ENCODE results near the gene NOVA2.
"Not testable (repeated sequence)": the region's sequence is repeated elsewhere in the genome, so short reads cannot be mapped to it uniquely, and the experiment has no call there.

Gene NOVA2

DNA sequence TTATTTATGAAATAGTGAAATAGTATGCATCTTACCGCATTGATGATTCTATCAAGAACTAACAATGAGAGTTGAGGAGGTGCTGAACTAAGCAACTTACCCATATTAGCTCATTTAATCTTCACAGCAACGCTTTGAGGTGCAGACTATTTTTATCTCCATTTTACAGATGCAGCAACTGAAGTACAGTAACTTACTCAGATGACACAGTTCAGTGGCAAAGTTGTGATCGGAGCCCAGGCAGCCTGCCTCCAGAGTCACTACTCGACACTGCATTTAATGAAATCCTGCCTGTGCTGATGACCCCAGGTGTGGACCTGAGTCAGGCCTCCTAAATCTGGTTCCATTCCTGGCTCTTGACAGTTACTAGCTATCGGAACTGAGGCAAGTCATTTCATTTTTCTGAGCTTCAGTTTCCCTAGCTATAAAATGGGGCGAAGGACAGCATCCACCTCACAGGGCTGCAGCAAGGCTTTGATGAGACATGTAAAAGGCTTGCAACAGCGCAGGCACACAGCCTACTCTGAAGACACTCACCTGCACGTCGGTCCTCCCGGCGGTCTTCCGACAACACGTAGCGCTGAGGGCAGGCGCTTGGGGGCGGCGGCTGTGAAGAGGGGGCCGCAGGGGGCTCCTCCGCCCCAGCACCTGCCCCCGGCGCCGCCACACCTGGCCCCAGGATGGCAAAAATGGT lies 72.8 kb downstream of the NOVA2 start:
- Histone ChIP-seq H3K4me1 (ENCODE audit: insufficient read depth, low read length) (no peaks in the 10 kb centered on the region), H3K9ac (ENCODE audit: low read depth, low read length) (no peak overlapping the region), H3K27me3 (ENCODE audit: insufficient read depth, low read length) (peaks cover 19% of the 10 kb centered on the region), H3K9me3 (ENCODE audit: insufficient read depth, low read depth, low read length) (no peaks in the 10 kb centered on the region), H3K36me3 (ENCODE audit: insufficient read depth, low read length) (peaks cover 11% of the 10 kb centered on the region), H3K4me3 (ENCODE audit: low read length) (peak overlapping the region; percentile 73), H3K27ac (ENCODE audit: low read depth, low read length) (no peak overlapping the region)
- WGBS, result 32% methylated on average over 22 of the region's 22 CpGs

DNA sequence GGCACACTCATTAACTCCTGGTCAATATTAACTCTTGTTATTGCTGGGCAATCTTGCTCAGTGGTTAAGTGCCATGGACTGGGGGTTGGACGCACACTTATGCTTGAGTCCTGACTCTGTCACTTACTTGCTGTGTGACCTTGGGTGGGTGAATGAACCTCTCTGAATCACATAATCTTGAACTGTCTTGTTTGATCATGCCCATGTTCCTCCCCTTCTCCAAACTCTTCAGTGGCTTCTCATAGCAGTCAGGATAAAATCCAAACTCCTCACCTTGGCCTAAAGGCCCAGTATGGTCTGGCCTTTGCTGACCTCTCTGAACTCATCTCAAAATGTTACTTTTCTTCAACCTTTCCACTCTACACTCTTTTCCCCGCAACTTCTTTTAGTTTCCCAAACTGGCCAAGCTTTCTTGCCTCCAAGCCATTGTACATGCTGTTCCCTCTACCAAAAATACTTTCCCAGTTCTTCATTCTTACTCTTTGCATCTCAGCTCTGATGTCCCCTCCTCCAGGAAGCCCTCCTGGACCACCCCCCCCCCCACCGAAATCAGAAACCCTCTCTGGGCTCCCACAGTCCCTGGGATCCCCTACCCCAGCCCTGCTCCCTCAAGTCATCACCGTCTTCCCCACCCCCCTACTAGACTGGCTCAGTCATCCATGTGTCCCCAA lies 73.6 kb downstream of the NOVA2 start:
- H3K36me3 ChIP-seq (ENCODE audit: insufficient read depth, low read length), result peaks cover 11% of the 10 kb centered on the region
- no peaks in the 10 kb centered on the region for H3K9me3 ChIP-seq (ENCODE audit: insufficient read depth, low read depth, low read length)
- H3K27me3 ChIP-seq (ENCODE audit: insufficient read depth, low read length), result peaks cover 19% of the 10 kb centered on the region
- 84% methylated on average over 4 of the region's 4 CpGs for WGBS
- no peaks in the 10 kb centered on the region for H3K4me1 ChIP-seq (ENCODE audit: insufficient read depth, low read length)
- no peak overlapping the region for H3K9ac ChIP-seq (ENCODE audit: low read depth, low read length)
- no peak overlapping the region for H3K4me3 ChIP-seq (ENCODE audit: low read length)
- no peak overlapping the region for H3K27ac ChIP-seq (ENCODE audit: low read depth, low read length)

DNA sequence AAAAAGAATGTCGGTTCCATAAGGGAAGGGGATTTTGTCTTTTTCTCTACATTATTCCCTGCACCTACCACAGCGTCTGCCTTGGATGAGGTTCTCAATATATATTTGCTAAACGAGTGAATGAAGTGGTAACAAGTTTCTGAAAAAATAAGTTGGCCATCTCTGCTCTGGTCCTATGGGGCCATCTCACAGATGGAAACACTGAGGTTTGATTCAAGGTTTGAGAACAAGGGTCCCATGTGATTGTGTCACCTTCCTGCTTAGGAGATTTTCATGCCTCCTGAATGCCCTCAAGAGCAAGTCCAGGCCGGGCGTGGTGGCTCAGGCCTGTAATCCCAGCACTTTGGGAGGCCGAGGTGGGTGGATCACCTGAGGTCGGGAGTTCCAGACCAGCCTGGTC lies 74.4 kb downstream of the NOVA2 start:
- Histone ChIP-seq H3K36me3 (ENCODE audit: insufficient read depth, low read length) (peaks cover 11% of the 10 kb centered on the region), H3K4me1 (ENCODE audit: insufficient read depth, low read length) (no peaks in the 10 kb centered on the region), H3K27me3 (ENCODE audit: insufficient read depth, low read length) (peaks cover 19% of the 10 kb centered on the region), H3K27ac (ENCODE audit: low read depth, low read length) (no peak overlapping the region), H3K9me3 (ENCODE audit: insufficient read depth, low read depth, low read length) (no peaks in the 10 kb centered on the region), H3K4me3 (ENCODE audit: low read length) (no peak overlapping the region), H3K9ac (ENCODE audit: low read depth, low read length) (no peak overlapping the region)
- 96% methylated on average over 6 of the region's 7 CpGs for WGBS

DNA sequence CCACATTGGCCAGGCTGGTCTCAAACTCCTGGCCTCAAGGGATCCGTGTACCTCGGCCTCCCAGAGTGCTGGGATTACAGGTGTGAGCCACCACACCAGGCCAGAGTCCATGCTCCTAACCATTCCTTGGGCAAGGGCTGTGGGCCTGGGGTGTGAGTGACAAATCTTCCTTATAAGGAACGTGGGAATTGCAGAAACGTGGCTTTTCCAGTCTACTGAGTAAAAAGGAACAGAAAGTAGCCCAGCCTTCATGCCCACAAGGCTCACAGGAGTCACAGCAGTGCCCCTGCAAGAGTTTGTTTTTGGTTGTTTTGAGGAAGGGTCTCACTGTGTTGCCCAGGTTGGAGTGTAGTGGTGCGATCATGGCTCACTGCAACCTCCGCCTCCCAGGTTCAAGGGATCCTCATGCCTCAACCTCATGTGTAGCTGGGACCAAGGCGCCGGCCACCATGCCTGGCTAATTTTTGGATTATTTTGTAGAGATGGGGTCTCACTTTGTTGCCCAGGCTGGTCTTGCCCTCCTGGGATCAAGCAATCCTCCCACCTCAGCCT lies 76.3 kb downstream of the NOVA2 start:
- H3K9me3 ChIP-seq (ENCODE audit: insufficient read depth, low read depth, low read length), result no peaks in the 10 kb centered on the region
- 93% methylated on average over 8 of the region's 8 CpGs for WGBS
- H3K4me3 ChIP-seq (ENCODE audit: low read length), result no peak overlapping the region
- H3K36me3 ChIP-seq (ENCODE audit: insufficient read depth, low read length), result peaks cover 11% of the 10 kb centered on the region
- no peak overlapping the region for H3K9ac ChIP-seq (ENCODE audit: low read depth, low read length)
- no peak overlapping the region for H3K27ac ChIP-seq (ENCODE audit: low read depth, low read length)
- peaks cover 19% of the 10 kb centered on the region for H3K27me3 ChIP-seq (ENCODE audit: insufficient read depth, low read length)
- H3K4me1 ChIP-seq (ENCODE audit: insufficient read depth, low read length), result no peaks in the 10 kb centered on the region

DNA sequence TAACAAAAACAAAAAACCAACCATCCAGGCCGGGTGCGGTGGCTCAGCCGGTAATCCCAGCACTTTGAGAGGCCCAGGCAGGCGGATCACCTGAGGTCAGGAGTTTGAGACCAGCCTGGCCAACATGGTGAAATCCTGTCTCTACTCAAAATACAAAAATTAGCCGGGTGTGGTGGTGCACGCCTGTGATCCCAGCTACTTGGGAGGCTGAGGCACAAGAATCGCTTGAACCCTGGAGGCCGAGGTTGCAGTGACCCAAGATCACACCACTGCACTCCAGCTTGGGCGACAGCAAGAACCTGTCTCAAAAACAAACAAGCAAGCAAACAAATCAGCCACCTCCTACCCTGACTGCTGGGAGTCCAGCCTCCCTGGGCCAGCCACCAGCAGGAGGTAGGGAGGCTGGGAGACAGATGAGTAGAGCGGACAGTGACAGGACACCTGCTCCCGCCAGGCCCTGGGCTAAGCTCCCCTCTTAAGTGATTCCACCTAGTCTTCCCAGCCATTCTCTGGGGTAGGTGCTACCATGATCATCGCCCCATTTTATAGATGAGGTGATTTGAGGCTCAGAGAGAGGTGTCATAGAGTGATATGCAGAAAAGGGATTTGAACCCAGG lies 77.6 kb downstream of the NOVA2 start:
- not testable (repeated sequence) for H3K4me1 ChIP-seq (ENCODE audit: insufficient read depth, low read length); H3K9me3 ChIP-seq (ENCODE audit: insufficient read depth, low read depth, low read length); H3K9ac ChIP-seq (ENCODE audit: low read depth, low read length); H3K4me3 ChIP-seq (ENCODE audit: low read length); H3K27ac ChIP-seq (ENCODE audit: low read depth, low read length); H3K27me3 ChIP-seq (ENCODE audit: insufficient read depth, low read length)
- WGBS, result 93% methylated on average over 12 of the region's 12 CpGs
- peaks cover 11% of the 10 kb centered on the region for H3K36me3 ChIP-seq (ENCODE audit: insufficient read depth, low read length)

DNA sequence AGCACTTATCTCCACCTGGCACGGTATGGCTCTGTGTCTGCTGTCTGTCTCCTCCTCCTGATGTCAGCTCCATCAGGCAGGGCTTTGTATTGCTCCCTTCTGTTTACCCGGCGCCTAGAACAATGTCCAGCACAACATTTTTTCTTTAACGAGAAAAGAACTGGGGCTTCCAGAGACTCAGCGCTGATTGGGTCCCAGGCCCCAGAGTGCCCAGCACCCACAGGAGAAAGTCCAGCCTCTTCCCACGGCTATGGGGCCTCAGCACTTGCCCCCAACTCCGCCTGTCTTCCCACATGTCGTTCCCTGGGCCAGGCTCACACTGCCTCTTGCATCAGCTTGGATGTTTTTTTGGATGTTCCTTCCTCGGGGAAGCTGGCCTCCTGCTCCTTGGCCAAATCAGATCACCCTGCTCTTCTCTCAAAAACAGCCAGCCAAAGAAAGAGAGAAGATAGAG lies 78.1 kb downstream of the NOVA2 start:
- Histone ChIP-seq H3K9me3 (ENCODE audit: insufficient read depth, low read depth, low read length) (no peaks in the 10 kb centered on the region), H3K4me1 (ENCODE audit: insufficient read depth, low read length) (no peaks in the 10 kb centered on the region), H3K4me3 (ENCODE audit: low read length) (no peak overlapping the region), H3K27me3 (ENCODE audit: insufficient read depth, low read length) (peaks cover 3% of the 10 kb centered on the region), H3K9ac (ENCODE audit: low read depth, low read length) (no peak overlapping the region), H3K36me3 (ENCODE audit: insufficient read depth, low read length) (peaks cover 11% of the 10 kb centered on the region), H3K27ac (ENCODE audit: low read depth, low read length) (no peak overlapping the region)
- WGBS, result 94% methylated on average over 9 of the region's 9 CpGs

DNA sequence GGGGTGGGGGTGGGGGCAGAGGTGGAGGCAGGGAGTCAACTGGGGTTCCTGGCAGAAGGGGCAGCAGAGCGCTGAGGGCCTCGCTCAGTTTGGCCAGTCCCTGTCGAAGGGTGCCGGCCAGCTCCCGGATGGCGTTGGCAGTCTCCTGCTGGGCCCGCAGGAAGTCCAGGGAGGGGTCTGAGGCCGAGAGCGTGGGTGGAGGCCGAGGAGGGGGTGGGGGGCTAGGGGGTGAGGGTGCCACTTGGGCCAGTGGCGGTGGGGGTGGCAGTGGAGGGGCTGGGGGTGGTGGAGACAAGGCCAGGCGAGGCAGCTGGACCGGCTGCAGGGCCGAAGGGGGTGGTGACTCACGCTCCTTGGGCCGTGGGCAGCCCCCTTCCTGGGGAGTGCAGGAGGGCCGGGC lies 82.8 kb downstream of the NOVA2 start:
- H3K27ac ChIP-seq (ENCODE audit: low read depth, low read length), result no peak overlapping the region
- H3K4me1 ChIP-seq (ENCODE audit: insufficient read depth, low read length), result no peaks in the 10 kb centered on the region
- WGBS, result 83% methylated on average over 17 of the region's 17 CpGs
- no peaks in the 10 kb centered on the region for H3K9me3 ChIP-seq (ENCODE audit: insufficient read depth, low read depth, low read length)
- H3K9ac ChIP-seq (ENCODE audit: low read depth, low read length), result no peak overlapping the region
- H3K36me3 ChIP-seq (ENCODE audit: insufficient read depth, low read length), result no peaks in the 10 kb centered on the region
- H3K27me3 ChIP-seq (ENCODE audit: insufficient read depth, low read length), result no peaks in the 10 kb centered on the region
- no peak overlapping the region for H3K4me3 ChIP-seq (ENCODE audit: low read length)

DNA sequence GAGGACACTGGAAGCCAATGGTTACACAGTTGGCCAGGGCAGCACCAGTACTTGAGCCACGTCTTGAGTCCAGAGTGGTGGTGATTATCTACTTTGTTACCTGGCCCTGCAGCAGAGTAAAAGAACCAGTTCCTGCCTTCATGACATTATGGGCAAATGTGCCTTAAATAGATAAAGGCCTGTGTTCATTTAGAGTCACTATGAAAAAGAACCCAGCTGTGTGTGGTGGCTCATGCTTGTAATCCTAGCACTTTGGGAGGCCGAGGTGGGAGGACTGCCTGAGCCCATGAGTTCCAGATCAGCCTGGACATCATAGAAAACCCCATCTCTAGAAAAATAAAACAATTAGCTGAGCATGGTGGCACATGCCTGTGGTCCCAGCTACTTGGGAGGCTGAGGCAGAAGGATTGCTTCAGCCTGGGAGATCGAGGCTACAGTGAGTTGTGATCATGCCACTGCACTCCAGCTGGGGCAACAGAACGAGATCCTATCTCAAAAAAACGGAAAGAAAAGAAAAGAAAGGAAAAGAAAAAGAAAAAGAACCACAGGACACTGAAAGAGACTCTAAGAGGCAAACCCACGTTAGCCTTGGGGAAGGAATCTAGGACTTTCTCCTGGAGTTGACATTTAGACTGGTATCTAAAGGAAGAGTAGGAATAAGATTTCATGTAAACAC lies 84.3 kb downstream of the NOVA2 start:
- Histone ChIP-seq H3K36me3 (ENCODE audit: insufficient read depth, low read length) (no peaks in the 10 kb centered on the region), H3K9ac (ENCODE audit: low read depth, low read length) (no peak overlapping the region), H3K9me3 (ENCODE audit: insufficient read depth, low read depth, low read length) (no peaks in the 10 kb centered on the region), H3K4me3 (ENCODE audit: low read length) (no peak overlapping the region), H3K27me3 (ENCODE audit: insufficient read depth, low read length) (no peaks in the 10 kb centered on the region), H3K4me1 (ENCODE audit: insufficient read depth, low read length) (0 out of 2 replicates have a peak, but pooled peaks cover 3% of the 10 kb centered on the region), H3K27ac (ENCODE audit: low read depth, low read length) (no peak overlapping the region)
- 74% methylated on average over 6 of the region's 6 CpGs for WGBS

DNA sequence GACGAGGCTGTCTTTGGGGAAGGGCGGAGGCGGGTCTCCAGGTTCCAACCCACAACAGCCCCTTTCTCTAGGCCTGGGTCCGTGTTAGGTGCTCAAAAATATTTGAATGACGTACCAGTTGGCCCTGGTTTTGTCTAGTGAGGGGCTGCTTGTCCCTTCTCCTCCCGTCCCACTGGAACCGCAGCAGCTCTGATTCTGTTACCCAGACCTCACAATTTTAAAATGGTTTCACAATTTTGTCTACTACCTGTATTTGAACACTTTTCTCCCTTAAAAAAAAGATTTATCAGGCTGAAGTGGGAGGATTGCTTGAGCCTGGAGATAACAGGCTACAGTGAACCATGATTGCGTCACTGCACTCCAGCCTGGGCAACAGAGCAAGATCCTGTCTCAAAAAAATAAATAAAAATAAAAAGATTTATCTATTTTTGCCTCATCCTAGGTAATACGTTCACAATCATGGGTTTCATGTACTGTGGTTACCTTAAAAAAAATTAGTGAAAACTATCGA lies 86.4 kb downstream of the NOVA2 start:
- Histone ChIP-seq H3K27me3 (ENCODE audit: insufficient read depth, low read length) (no peaks in the 10 kb centered on the region), H3K36me3 (ENCODE audit: insufficient read depth, low read length) (no peaks in the 10 kb centered on the region), H3K9me3 (ENCODE audit: insufficient read depth, low read depth, low read length) (no peaks in the 10 kb centered on the region), H3K9ac (ENCODE audit: low read depth, low read length) (peak overlapping the region; percentile 80), H3K27ac (ENCODE audit: low read depth, low read length) (peak overlapping the region; percentile 93), H3K4me3 (ENCODE audit: low read length) (peak overlapping the region; percentile 81), H3K4me1 (ENCODE audit: insufficient read depth, low read length) (peaks cover 6% of the 10 kb centered on the region)
- 56% methylated on average over 10 of the region's 10 CpGs for WGBS

DNA sequence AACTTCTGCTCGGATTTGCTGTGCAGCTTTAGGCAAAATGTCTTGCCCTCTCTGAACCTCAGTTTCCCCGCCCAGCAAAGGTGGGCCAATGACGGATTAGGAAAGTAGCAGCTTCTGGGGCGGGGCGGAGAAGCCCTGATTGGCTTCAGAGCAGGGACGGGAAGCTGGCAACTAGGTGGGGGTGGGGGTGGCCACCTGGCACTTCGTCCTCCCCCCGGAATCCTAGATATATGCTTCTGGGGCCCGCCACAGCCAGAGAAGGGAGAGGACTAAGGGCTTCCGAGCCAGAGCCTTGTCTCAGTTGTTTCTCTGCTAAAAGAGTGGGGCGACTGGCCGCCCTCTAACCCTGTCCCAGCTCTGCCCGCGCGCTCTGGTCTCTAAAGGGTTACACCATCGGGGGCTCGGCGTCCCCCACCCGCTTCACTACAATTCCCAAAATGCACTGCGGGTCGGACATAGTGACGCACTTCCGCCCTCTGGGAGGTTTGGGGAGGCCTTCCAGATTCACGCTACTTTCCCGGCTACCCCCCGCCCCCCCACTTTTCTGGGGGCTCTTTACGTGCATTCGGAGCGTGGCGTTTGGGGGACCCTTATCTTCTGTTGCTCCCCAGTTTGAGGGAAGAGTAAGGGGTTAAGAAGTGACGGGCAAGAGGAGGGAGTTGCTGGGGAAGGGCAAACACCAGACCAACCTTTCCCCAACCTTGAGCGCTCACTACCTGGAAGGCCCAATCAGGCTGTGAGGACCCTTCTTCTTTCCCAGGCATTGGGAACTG lies 87.1 kb downstream of the NOVA2 start:
- WGBS, result under 1% methylated on average over 27 of the region's 32 CpGs
- no peaks in the 10 kb centered on the region for H3K27me3 ChIP-seq (ENCODE audit: insufficient read depth, low read length)
- peak overlapping the region; percentile 80 for H3K9ac ChIP-seq (ENCODE audit: low read depth, low read length)
- H3K36me3 ChIP-seq (ENCODE audit: insufficient read depth, low read length), result no peaks in the 10 kb centered on the region
- peak overlapping the region; percentile 93 for H3K27ac ChIP-seq (ENCODE audit: low read depth, low read length)
- peak overlapping the region; percentile 81 for H3K4me3 ChIP-seq (ENCODE audit: low read length)
- H3K9me3 ChIP-seq (ENCODE audit: insufficient read depth, low read depth, low read length), result no peaks in the 10 kb centered on the region
- H3K4me1 ChIP-seq (ENCODE audit: insufficient read depth, low read length), result peaks cover 13% of the 10 kb centered on the region
